ENCODE results near the gene CRACDL.
A peak's percentile ranks its signal among the peaks of the same experiment; 100 is the strongest.
"Not testable (repeated sequence)": the region's sequence is repeated elsewhere in the genome, so short reads cannot be mapped to it uniquely, and the experiment has no call there.

The CRACDL gene

DNA sequence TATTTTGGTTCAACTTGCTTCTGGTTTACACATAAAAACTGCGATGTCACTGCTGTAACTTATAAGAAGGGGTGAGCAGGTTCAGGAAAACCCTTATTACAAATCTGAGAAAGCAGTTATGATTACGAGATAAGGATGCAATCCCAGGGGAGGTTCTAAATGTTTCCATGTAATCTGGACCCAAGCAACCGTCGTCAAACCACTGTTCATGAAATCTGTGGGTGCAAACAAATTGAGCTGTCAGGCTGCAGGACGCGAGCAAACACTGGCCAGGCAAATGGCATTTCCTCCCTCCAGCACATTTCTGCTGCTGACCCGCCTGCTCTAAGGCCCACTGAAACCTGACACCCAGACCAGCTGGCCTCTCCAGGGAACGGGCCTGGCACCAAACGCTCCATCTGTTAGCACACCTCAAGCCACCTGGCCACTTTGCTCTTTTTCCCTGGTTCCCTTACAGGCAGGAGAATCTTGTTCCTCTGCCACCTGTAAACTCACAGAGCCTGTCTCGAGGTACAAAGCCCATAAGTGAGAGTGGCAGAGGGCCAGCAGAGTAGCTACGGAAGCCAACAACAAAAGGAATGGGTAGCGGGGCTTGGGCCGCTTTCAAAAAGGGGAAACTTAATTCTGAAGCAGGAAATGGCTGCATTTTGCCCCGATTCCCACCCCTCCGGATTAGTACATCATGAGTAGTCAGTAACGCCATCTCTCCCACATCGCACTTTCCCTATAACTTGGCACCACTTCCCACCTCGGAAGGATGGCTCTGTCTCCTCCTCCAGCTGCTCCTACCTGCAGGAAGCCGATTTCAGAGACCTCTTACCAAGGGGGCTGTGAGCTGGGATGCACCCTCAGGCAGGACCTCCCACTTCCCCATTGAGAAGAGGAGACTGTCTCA, 26.5 kb downstream of the CRACDL start:
- peak; percentile 35 for DNase-seq
- in situ Hi-C loops (cut with MboI; ENCODE audit: low pct_unique_long_range_greater_than_20kb, low sequenced_read_pairs): no loop called here

DNA sequence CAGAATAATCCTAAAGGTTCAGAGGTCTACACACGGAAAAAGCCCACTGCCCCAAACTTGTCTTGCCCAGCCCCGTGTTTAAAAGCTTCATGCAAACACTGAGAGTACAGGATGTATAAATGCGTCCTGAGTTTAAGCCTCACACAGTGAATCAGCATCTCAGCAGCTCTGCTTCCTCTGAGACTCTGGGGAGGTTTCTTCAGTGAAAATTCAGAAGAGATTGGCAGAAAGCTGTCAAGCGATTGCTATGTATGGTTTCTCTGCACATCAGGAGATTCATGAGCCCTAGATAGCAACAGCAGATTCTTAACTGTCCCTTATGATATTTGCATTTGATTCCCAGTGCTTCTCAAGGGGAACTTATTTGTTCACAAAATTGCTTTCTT, 27.1 kb downstream of the CRACDL start:
- in situ Hi-C loops (cut with MboI; ENCODE audit: low pct_unique_long_range_greater_than_20kb, low sequenced_read_pairs): no loop called here

DNA sequence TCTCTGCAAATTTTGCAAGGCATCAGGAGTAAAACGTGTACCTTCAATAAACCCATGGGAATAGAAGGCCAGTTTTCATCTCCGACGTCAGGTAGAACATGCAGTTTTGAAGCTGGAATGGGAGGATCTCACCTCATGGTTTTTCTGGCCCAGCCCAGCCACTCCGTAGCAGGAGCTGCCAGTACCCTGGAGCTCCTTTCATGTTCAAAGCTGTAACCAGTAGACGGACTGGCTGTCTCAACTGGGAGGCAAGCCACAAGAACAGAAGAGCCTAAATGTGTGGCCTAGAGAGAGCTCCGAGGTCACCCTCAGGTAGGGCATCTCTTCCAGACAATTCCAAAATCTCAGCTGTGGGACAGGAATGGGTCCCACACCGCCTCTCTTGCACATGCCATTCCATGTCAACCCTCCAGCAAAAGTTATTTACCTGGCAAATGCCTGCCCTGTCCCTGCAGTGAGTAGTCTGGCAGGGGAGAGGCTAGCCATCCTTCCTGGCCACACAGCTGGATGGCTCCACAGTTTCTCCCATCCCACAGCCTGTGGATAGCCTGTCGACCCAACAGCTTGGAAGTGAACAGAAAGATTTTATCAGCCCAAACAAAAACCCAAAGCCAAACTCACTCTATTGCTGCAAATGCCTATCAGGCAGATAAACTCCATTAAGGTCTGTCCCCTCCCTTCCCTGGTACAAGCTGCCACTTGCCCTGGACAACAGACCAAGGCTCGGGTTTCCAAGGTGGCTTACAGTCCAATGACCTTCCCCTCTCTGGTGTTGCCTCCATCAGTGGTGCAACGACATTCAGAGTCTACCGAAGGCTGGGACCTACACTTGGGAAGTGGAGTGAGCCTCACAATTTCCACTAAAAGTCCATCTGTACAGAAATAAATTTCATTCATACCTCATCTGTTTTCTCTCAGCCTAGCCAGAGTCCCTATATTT, 27.8 kb downstream of the CRACDL start:
- in situ Hi-C loops (cut with MboI; ENCODE audit: low pct_unique_long_range_greater_than_20kb, low sequenced_read_pairs): no loop called here
- DNase-seq: no peak

More for the DNA sequence above, 27.1 kb downstream of the CRACDL start:
- DNase-seq: peak; percentile 7

DNA sequence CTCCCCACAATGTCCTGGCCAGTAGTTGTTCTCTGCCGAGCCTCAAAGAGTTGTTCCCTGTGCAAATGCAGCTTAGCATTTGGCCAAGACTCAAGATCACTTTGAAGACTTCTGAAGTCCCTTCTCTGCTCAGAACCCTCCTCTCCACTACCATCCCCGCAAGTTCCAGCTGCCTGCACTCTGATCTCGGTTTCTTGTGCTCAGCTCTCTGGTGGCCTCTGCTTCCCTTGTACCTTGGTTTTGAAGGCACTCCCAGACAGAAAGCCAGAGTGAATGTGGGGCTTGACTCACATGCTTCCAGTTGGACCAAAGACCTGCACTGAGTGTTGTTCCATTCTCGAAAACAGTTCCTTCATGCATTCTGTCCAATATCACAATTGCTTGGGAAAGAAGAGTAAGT, 28.6 kb downstream of the CRACDL start:
- in situ Hi-C loops (cut with MboI; ENCODE audit: low pct_unique_long_range_greater_than_20kb, low sequenced_read_pairs): no loop called here
- no peak for DNase-seq

DNA sequence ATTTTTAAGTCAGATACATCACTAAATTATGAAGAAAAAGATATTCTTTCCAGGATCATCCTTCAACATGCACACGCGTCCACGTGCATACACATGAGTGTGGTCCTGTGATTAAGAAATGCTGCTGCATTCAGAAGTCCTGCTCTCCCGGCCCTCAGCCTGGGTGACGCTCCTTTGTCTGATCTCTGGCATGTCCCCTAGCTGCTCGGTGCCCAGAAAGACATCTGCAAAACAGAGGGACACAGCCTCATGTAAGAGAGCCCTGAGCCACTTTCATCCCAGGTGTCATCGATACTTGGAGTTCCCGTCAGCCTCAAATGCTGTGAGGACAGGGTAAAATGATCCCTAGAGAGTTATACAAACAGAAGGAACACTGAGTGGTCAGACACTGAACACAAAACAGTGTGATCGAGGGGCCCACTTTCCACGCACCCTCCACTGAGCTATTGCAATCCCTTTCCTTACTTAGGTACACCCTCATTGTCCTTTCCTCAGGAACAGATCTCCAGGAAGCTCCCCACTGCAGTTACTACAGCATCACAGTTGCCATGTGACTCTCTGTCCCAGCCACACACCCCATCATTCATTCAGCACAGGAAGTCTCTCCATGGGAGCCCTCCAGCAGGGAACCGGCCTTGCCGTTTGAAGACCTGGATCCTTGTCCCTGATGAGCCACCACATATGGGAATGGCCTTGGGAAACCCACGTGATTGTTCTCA, 32.1 kb downstream of the CRACDL start:
- no peak for DNase-seq
- in situ Hi-C loops (cut with MboI; ENCODE audit: low pct_unique_long_range_greater_than_20kb, low sequenced_read_pairs): no loop called here

DNA sequence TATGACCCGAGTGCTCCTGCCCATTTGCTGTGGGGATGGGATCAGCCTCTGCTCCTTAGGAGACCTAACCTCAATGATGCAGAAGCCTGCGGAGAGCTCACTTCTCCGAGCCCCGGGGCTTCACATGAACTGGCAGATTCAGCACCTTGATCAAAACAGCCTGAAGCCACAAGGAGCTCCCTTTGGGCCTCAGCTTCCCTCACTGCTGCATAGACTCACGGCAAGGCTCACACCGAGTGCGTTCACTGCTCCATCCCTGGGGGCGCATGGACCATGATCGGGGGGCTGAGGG, 33.0 kb downstream of the CRACDL start:
- in situ Hi-C loops (cut with MboI; ENCODE audit: low pct_unique_long_range_greater_than_20kb, low sequenced_read_pairs): no loop called here
- no peak for DNase-seq

DNA sequence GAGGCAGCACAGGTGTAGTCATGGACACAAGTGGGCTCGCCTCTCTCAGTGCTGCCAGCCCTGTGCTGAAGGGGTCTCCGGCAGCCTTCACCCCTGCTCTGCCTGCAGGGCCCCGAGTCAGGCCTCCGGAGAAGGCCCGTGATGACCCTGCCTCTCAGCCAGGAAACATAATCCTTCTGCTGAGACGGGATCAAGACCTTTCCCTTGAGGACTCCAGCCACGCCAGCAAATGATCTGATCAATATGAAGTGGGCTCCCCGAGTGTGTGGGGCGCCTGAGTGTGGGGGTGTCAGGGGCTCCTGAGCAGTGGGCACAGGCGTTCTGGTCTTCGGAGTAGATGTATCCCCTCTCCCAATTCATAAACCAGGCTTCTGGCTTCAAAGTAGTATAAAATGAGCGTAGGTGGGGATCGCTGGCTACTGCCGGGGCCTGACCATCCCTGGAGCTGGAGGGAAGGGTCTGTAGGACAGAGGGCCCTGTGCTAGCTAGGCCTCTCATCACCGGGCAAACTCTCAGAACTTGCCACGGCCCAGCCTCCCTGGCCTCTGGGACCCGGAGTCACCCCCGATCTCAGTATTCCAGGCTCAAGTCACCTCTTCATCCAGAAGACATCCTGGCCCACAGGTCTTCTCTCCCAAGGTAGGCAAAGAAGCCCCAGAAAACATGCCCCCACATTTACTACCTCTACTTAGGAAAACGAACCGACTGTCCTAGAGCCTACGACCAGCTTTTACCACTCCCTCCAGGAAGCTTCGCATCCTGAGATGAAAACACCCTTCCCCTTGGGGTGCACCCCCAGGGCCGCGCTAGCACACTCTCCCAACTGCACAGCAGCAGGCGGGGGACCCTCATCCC, 33.6 kb downstream of the CRACDL start:
- in situ Hi-C loops (cut with MboI; ENCODE audit: low pct_unique_long_range_greater_than_20kb, low sequenced_read_pairs): no loop called here
- DNase-seq: no peak

DNA sequence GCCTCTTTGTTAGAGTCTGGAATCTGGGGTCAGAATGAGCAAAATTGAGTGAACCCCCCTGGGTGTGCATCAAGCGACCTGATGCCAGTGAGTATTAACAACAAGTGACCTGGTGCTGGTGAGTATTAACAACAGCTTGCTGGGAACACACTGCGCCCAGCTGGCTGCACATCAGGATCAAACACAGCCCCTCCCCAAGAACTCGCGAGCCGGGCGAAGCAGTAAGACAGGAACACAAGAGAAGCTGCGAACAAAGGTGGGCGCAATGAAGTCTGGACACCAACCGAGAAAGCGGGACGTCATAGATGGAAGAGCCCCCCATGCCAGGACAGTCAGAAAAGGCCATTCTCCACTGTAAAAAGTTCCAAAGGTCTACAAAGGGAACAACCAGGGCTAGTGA, 34.3 kb downstream of the CRACDL start:
- DNase-seq: no peak
- in situ Hi-C loops (cut with MboI; ENCODE audit: low pct_unique_long_range_greater_than_20kb, low sequenced_read_pairs): no loop called here

DNA sequence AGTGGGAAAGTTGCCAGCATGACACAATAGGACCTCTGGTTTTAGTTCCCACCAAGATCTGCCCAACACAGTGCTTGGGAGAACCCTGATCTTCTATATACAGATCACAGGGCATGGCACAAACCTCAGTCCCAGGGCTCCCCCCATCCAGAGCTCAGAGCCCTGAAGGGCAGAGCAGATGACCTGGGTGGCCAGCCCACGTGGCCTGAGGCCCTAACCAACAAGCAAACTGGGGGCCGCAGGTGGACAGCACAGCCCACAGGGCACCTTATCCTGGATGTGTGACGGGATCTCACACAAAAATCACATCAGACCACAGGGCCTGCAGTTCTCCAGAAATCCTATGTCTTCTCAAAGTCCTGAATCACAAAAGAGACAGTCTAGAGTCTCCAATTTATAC, 34.7 kb downstream of the CRACDL start:
- in situ Hi-C loops (cut with MboI; ENCODE audit: low pct_unique_long_range_greater_than_20kb, low sequenced_read_pairs): no loop called here
- DNase-seq: no peak

DNA sequence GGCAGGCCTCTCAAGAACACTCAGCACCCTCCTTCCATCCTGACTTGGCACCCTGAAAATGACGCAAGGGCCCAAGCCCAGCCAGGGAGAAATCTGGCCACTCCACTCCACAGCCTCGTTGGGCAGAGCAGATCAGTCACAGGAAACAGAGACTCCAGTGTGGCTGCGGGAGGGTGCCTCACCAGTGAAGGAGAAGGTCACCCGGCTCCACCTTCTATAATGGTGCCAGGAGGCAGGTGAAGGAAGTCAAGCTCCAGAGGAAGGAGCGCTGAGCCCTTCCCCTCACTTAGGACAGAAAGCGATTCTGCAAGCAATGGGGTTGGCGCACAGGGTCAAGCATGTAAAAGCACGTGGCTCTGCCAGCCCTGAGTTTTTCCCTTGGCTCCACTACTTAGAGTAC, 35.3 kb downstream of the CRACDL start:
- no peak for DNase-seq
- in situ Hi-C loops (cut with MboI; ENCODE audit: low pct_unique_long_range_greater_than_20kb, low sequenced_read_pairs): no loop called here

DNA sequence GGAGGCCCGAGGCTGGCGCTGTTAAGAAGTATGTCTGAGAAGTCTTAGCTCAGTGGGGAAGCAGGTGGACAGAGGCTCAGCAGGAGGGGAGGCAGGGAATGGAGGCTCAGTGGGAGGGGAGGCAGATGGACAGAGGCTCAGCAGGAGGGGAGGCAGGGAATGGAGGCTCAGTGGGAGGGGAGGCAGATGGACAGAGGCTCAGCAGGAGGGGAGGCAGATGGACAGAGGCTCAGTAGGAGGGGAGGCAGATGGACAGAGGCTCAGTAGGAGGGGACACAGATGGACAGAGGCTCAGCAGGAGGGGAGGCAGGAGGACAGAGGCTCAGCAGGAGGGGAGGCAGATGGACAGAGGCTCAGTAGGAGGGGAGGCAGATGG, 36.3 kb downstream of the CRACDL start:
- DNase-seq; in situ Hi-C loops (cut with MboI; ENCODE audit: low pct_unique_long_range_greater_than_20kb, low sequenced_read_pairs): not testable (repeated sequence)

DNA sequence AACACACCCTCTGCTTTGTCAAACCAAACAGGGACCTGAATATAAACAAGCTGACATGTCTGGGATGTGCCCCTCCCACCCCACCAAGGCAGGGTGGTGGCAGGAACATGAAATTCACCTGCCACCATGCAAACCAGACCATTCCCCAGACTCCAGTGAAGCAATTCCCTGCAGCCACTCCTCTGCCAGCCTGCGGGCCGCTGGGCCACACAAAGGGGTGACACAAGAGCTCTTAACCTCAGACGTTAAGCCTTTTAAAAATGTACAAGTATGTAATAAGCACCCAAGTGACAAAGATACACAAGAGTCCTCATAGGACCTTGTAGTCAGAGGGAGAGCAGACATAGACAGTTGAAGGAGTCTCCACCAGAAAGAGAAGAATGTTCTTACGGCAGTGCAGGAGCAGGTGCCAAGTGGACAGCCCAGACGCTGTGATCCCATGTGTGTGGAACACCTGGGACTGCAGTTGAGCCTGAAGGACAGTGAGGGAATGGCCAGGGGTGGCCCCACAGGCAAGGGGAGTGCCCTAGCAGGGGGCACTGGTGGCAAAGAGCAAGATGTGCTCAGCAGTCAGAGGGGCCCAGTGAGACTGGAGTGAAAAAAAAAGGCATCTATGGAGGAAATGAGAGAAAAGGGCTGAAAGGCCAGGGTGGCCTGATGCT, 36.9 kb downstream of the CRACDL start:
- in situ Hi-C loops (cut with MboI; ENCODE audit: low pct_unique_long_range_greater_than_20kb, low sequenced_read_pairs): no loop called here
- no peak for DNase-seq

DNA sequence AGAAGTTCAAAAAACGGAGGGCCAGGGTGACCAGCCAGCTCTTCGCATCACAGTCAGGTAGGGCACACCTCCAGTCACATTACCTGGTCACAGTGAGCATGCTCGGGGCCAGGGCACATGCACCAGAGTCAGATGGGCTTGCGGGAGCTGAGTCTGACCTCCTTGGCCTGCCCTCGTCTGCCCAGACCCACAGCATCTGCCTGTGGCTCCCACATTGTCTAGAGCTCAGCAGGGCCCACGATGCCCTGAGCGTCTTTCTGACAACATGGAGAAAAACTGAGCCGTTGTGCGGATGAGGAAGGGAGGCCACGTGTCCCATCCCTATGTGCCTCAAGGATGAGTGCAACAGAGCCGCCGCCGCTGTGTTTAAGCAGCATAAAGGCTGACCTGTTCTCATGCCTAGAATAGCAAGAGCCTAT, 37.6 kb downstream of the CRACDL start:
- no peak for DNase-seq
- in situ Hi-C loops (cut with MboI; ENCODE audit: low pct_unique_long_range_greater_than_20kb, low sequenced_read_pairs): no loop called here

DNA sequence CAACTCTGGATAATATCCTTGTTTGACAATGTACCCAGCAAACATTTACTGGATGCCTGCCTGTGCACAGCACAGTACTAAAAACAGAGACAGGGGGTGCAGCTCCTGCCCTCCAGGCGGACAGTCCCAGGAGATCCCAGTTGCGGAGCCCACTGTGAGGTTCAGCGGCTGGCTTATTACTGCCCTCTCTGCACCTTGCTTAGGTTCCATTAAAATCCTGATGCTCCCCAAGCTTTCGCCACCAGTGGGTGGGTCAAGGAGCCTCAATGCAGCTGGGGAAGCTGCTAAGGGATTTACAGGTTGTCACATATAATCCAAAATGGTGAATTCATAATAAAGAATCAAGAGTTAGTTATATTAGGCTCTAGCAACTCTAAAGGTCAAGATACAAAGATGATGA, 38.3 kb downstream of the CRACDL start:
- no peak for DNase-seq
- in situ Hi-C loops (cut with MboI; ENCODE audit: low pct_unique_long_range_greater_than_20kb, low sequenced_read_pairs): no loop called here

DNA sequence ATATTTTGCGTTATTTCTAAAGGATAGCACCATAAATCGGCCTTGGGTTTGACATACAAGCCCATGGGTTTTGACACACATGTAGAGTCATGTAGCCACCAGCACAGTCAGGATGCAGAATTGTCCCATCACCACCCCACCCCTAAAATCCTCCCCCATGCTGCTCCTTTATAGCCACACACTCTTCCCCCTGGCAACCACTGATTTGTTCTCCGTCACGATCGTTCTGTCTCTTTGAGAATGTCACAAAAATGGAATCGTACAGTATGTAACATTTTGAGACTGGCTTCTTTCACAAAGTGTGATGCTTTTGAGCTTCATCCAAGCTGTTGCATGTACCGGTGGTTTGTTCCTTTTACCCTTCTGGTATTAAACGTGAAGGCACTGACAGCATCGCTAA, 39.1 kb downstream of the CRACDL start:
- in situ Hi-C loops (cut with MboI; ENCODE audit: low pct_unique_long_range_greater_than_20kb, low sequenced_read_pairs): no loop called here
- DNase-seq: no peak

DNA sequence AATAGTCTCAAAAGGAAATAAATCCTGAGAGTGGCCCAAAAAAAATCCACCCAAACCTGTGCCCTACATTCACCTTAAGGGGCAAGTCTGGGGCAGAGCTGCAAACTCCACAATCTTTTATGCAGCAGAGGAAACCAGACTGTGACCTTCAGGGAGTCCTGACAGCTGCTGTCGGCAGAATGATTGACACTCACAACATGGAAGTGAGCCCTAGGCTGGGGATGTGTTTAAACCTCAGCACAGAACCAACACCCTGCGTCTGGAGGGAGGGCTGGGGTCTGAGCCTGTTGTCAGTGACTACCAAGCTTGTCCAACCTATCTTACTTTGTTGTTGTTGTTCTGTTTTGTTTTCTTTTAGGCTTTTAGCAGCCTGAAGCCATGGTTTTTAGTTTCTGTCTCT, 39.6 kb downstream of the CRACDL start:
- in situ Hi-C loops (cut with MboI; ENCODE audit: low pct_unique_long_range_greater_than_20kb, low sequenced_read_pairs): no loop called here
- no peak for DNase-seq

DNA sequence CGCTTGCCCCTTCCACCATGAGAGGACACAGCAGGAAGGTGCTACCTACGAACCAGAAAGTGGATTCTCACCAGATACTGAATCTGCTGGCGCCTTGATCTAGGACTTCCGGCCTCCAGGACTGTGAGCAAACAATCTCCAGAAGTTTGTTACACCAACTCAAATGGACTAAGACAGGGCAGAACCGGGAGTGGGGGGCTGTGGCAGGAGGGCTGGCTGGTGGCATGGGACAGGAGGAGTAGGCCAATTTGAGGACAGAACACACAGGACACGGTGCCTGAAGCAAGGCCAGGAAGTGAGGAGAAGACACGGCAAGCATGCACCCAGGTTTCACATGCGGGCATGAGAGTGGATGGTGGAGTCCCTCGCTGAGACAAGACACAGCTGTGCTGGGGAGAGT, 40.1 kb downstream of the CRACDL start:
- in situ Hi-C loops (cut with MboI; ENCODE audit: low pct_unique_long_range_greater_than_20kb, low sequenced_read_pairs): no loop called here
- no peak for DNase-seq

DNA sequence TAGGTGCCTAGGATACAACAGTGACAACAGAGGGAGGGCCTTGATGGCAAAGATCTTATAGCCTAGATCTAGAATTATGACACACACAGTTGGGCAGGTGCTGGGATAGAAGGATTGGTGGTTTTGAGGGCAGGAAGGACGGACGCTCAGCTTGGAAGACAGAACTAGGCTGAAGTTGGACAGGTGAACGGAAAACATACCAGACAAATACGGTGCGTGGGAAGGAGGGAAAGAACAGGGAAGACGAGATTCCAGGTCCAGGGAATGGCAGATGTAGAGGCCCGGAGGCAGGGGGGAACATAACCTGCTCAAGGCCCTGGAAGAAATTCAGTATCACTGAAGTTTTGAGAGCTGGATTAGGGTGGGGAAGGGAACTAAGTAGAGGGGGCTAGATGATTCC, 40.8 kb downstream of the CRACDL start:
- DNase-seq: no peak
- in situ Hi-C loops (cut with MboI; ENCODE audit: low pct_unique_long_range_greater_than_20kb, low sequenced_read_pairs): no loop called here
